DMS 273 treated with DMSO at 0.1 percent for 48 hours (cell line): ENCODE measurements around the gene SLC10A7.

ENCODE experiments used
- DNase-seq: peaks from one replicate; lab custom pipeline; 2025; lab: John Stamatoyannopoulos, UW

Gene SLC10A7

GRCh38 chr4:146349306-146349705 lies 172.4 kb downstream of the SLC10A7 start:
- no peak for DNase-seq

- no peak for DNase-seq
Measured at GRCh38 chr4:146347822-146348221, 173.9 kb downstream of the SLC10A7 start.

- DNase-seq, result no peak
Measured at GRCh38 chr4:146346276-146346675, 175.5 kb downstream of the SLC10A7 start.

GRCh38 chr4:146343776-146344175 lies 178.0 kb downstream of the SLC10A7 start:
- no peak for DNase-seq

- DNase-seq, result no peak
Measured at GRCh38 chr4:146343199-146343598, 178.5 kb downstream of the SLC10A7 start.

- no peak for DNase-seq
Measured at GRCh38 chr4:146342600-146343192, 179.0 kb downstream of the SLC10A7 start.

GRCh38 chr4:146340798-146341197 lies 180.9 kb downstream of the SLC10A7 start:
- DNase-seq, result peak; percentile 2

GRCh38 chr4:146338512-146338911 lies 183.2 kb downstream of the SLC10A7 start:
- no peak for DNase-seq

- DNase-seq, result no peak
Measured at GRCh38 chr4:146336410-146336807, 185.3 kb downstream of the SLC10A7 start.

- DNase-seq, result no peak
Measured at GRCh38 chr4:146335763-146336409, 185.9 kb downstream of the SLC10A7 start.

- no peak for DNase-seq
Measured at GRCh38 chr4:146334862-146335449, 186.8 kb downstream of the SLC10A7 start.

- DNase-seq, result no peak
Measured at GRCh38 chr4:146333895-146334262, 187.9 kb downstream of the SLC10A7 start.

GRCh38 chr4:146333187-146333894 lies 188.4 kb downstream of the SLC10A7 start:
- DNase-seq, result no peak

- no peak for DNase-seq
Measured at GRCh38 chr4:146330392-146330791, 191.3 kb downstream of the SLC10A7 start.

- DNase-seq, result no peak
Measured at GRCh38 chr4:146329050-146329716, 192.6 kb downstream of the SLC10A7 start.

GRCh38 chr4:146327859-146328650 lies 193.7 kb downstream of the SLC10A7 start:
- DNase-seq, result no peak

- DNase-seq, result no peak
Measured at GRCh38 chr4:146318894-146319293, 202.8 kb downstream of the SLC10A7 start.

GRCh38 chr4:146317783-146318182 lies 204.0 kb downstream of the SLC10A7 start:
- DNase-seq, result no peak

GRCh38 chr4:146315184-146315583 lies 206.6 kb downstream of the SLC10A7 start:
- no peak for DNase-seq

GRCh38 chr4:146311238-146311970 lies 210.3 kb downstream of the SLC10A7 start:
- DNase-seq, result no peak
